ENCODE results near the gene RBMS3.

DNA sequence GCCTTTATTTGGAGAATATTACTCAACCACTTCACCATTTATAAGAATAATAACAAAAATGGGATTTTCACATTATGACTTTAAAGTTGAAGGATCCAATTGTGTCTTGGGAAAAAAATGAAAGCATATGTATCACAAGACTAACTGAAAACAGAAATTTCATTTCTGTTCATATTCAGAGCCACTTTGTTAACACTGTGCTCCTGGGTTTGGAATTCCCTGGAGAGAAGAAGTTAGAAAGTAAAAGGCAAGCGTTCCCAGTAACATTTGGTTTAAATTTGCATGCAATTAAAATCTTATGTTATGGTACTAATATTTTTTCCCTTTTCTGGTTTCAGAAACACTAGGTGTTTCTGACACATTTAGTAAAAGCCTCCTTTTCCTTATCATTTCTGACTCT lies 230.8 kb downstream of the RBMS3 start:
- TF ChIP-seq EZH2 (IDR thresholded peaks at IDR 0.05; ENCODE audit: borderline replicate concordance, low read depth, low read length, poor library complexity, severe bottlenecking), result no peak
- TF ChIP-seq, protein P1, sequence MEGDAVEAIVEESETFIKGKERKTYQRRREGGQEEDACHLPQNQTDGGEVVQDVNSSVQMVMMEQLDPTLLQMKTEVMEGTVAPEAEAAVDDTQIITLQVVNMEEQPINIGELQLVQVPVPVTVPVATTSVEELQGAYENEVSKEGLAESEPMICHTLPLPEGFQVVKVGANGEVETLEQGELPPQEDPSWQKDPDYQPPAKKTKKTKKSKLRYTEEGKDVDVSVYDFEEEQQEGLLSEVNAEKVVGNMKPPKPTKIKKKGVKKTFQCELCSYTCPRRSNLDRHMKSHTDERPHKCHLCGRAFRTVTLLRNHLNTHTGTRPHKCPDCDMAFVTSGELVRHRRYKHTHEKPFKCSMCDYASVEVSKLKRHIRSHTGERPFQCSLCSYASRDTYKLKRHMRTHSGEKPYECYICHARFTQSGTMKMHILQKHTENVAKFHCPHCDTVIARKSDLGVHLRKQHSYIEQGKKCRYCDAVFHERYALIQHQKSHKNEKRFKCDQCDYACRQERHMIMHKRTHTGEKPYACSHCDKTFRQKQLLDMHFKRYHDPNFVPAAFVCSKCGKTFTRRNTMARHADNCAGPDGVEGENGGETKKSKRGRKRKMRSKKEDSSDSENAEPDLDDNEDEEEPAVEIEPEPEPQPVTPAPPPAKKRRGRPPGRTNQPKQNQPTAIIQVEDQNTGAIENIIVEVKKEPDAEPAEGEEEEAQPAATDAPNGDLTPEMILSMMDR (conservative IDR thresholded peaks at IDR 0.05; ENCODE audit: low read depth, low read length), result no peak

Data from A673 (cell line).